Astrocyte (in vitro differentiated cells and primary cell): ENCODE data around the gene RDH16. TPM values are rescaled to one million over a fixed set of nuclear protein-coding genes. Genes with fewer than 3 reads are reported as not detected.

Experiments
- DNase-seq: peaks from one replicate; pipeline ENCODE4 v3.0.0-alpha.2; 2010; ENCODE audit warnings: low read depth
- FAIRE-seq: peaks from 2 replicates; lab custom pipeline; 2011; peaks lifted over from hg19 to GRCh38; lab: Jason Lieb, UNC
- H2AFZ ChIP-seq: 2 replicates; pipeline ENCODE4 v1.6.0; 2012; ENCODE audit warnings: low read depth, low read length, inconsistent platforms
- H3K27ac ChIP-seq: 2 replicates; pipeline ENCODE4 v1.5.1; 2011; ENCODE audit warnings: low read depth, low read length, inconsistent platforms
- H3K27me3 ChIP-seq: 2 replicates; pipeline ENCODE4 v1.6.0; 2011; ENCODE audit warnings: low read length, inconsistent platforms; ENCODE audit not compliant: insufficient read depth
- H3K36me3 ChIP-seq: 2 replicates; pipeline ENCODE4 v1.5.1; 2011; ENCODE audit warnings: low read length, inconsistent platforms; ENCODE audit not compliant: insufficient read depth
- H3K4me1 ChIP-seq: 2 replicates; pipeline ENCODE4 v1.5.1; 2011; ENCODE audit warnings: low read length, inconsistent platforms; ENCODE audit not compliant: insufficient read depth
- H3K4me2 ChIP-seq: 2 replicates; pipeline ENCODE4 v1.6.0; 2012; ENCODE audit warnings: low read length, inconsistent platforms
- H3K4me3 ChIP-seq: 2 replicates; pipeline ENCODE4 v1.5.1; 2011; ENCODE audit warnings: low read depth, mild to moderate bottlenecking, low read length, inconsistent platforms; ENCODE audit not compliant: insufficient read depth
- H3K79me2 ChIP-seq: 2 replicates; pipeline ENCODE4 v1.6.0; 2012; ENCODE audit warnings: mild to moderate bottlenecking, low read length, inconsistent platforms; ENCODE audit not compliant: insufficient read depth
- H3K9ac ChIP-seq: 2 replicates; pipeline ENCODE4 v1.6.0; 2012; ENCODE audit warnings: mild to moderate bottlenecking, low read length, inconsistent platforms
- H3K9me3 ChIP-seq: 2 replicates; pipeline ENCODE4 v1.5.1; 2012; ENCODE audit warnings: low read depth, mild to moderate bottlenecking, low read length, inconsistent platforms; ENCODE audit not compliant: insufficient read depth
- H4K20me1 ChIP-seq: 2 replicates; pipeline ENCODE4 v1.6.0; 2012; ENCODE audit warnings: low read length, inconsistent platforms; ENCODE audit not compliant: insufficient read depth
- H3K27ac Mint-ChIP-seq: one replicate; pipeline ENCODE4 v1.8.0; 2021; ENCODE audit warnings: mild to moderate bottlenecking, mixed read lengths; ENCODE audit not compliant: unreplicated experiment
- H3K27me3 Mint-ChIP-seq: one replicate; pipeline ENCODE4 v1.8.0; 2021; ENCODE audit warnings: low read depth, mixed read lengths; ENCODE audit not compliant: unreplicated experiment
- H3K36me3 Mint-ChIP-seq: one replicate; pipeline ENCODE4 v1.8.0; 2021; ENCODE audit warnings: low read depth, mixed read lengths; ENCODE audit not compliant: unreplicated experiment
- H3K4me1 Mint-ChIP-seq: one replicate; pipeline ENCODE4 v1.8.0; 2021; ENCODE audit warnings: low read depth, mixed read lengths; ENCODE audit not compliant: unreplicated experiment
- H3K4me3 Mint-ChIP-seq: one replicate; pipeline ENCODE4 v1.8.0; 2021; ENCODE audit warnings: mild to moderate bottlenecking, moderate library complexity, mixed read lengths; ENCODE audit not compliant: unreplicated experiment
- H3K9me3 Mint-ChIP-seq: one replicate; pipeline ENCODE4 v1.8.0; 2021; ENCODE audit warnings: mild to moderate bottlenecking, mixed read lengths; ENCODE audit not compliant: unreplicated experiment
- CTCF ChIP-seq: IDR thresholded peaks from 2 replicates; pipeline ENCODE4 v1.5.1; 2011; ENCODE audit warnings: low read depth, mild to moderate bottlenecking, inconsistent platforms, low read length, moderate library complexity; ENCODE audit not compliant: insufficient read depth
- EZH2 ChIP-seq: IDR thresholded peaks from 2 replicates; pipeline ENCODE4 v1.6.1; 2012; ENCODE audit warnings: mild to moderate bottlenecking, low read length, inconsistent platforms; ENCODE audit not compliant: insufficient read depth
- total RNA-seq: library from RNA; stranded (reverse); gene quantifications from 2 replicates; pipeline ENCODE4 v1.2.1, GENCODE V29; 2021

Gene RDH16
- total RNA-seq, 1 donor from 2014 or later, result 0.32 TPM

- no peaks in the 10 kb centered on the region for H3K9me3 Mint-ChIP-seq
- Histone ChIP-seq H3K79me2 (peaks cover 17% of the 10 kb centered on the region), H3K36me3 (peaks cover 4% of the 10 kb centered on the region), H3K4me1 (no peaks in the 10 kb centered on the region), H3K27ac (no peak overlapping the region), H3K27me3 (no peaks in the 10 kb centered on the region), H2AFZ (no peak overlapping the region), H3K9ac (no peak overlapping the region), H3K9me3 (no peaks in the 10 kb centered on the region), H3K4me3 (no peak overlapping the region), H4K20me1 (peaks cover 47% of the 10 kb centered on the region), H3K4me2 (no peak overlapping the region)
- peaks cover 6% of the 10 kb centered on the region for H3K27me3 Mint-ChIP-seq
- H3K4me3 Mint-ChIP-seq, result no peak overlapping the region
- TF ChIP-seq EZH2, result no peak
- DNase-seq (no peak), FAIRE-seq (no peak)
- H3K36me3 Mint-ChIP-seq, result peaks cover 10% of the 10 kb centered on the region
- H3K4me1 Mint-ChIP-seq, result peaks cover 18% of the 10 kb centered on the region
- no peak overlapping the region for H3K27ac Mint-ChIP-seq
These were observed 38.6 kb upstream of the RDH16 start for GRCh38 chr12:56995930-56996496.

- Histone ChIP-seq H3K4me2 (no peak overlapping the region), H3K27me3 (no peaks in the 10 kb centered on the region), H3K79me2 (peaks cover 11% of the 10 kb centered on the region), H3K27ac (no peak overlapping the region), H3K36me3 (peaks cover 3% of the 10 kb centered on the region), H4K20me1 (peaks cover 40% of the 10 kb centered on the region), H3K4me3 (no peak overlapping the region), H3K4me1 (no peaks in the 10 kb centered on the region), H3K9ac (no peak overlapping the region), H3K9me3 (no peaks in the 10 kb centered on the region), H2AFZ (no peak overlapping the region)
- DNase-seq, result no peak
- no peak overlapping the region for H3K4me3 Mint-ChIP-seq
- no peak for TF ChIP-seq CTCF
- no peak for TF ChIP-seq EZH2
- peaks cover 17% of the 10 kb centered on the region for H3K4me1 Mint-ChIP-seq
- peaks cover 10% of the 10 kb centered on the region for H3K36me3 Mint-ChIP-seq
- peaks cover 6% of the 10 kb centered on the region for H3K27me3 Mint-ChIP-seq
- FAIRE-seq, result no peak
- no peaks in the 10 kb centered on the region for H3K9me3 Mint-ChIP-seq
- H3K27ac Mint-ChIP-seq, result no peak overlapping the region
These were observed 38.0 kb upstream of the RDH16 start for GRCh38 chr12:56995201-56995929.

- H3K4me3 ChIP-seq, result no peak overlapping the region
- H3K9ac ChIP-seq, result no peak overlapping the region
- no peaks in the 10 kb centered on the region for H3K4me1 ChIP-seq
- no peaks in the 10 kb centered on the region for H3K36me3 ChIP-seq
- H3K27me3 Mint-ChIP-seq, result peaks cover 6% of the 10 kb centered on the region
- DNase-seq (no peak), FAIRE-seq (no peak)
- H3K4me2 ChIP-seq, result no peak overlapping the region
- no peak overlapping the region for H3K27ac ChIP-seq
- no peak overlapping the region for H3K27ac Mint-ChIP-seq
- TF ChIP-seq CTCF, result no peak
- TF ChIP-seq EZH2, result no peak
- peaks cover 10% of the 10 kb centered on the region for H3K36me3 Mint-ChIP-seq
- H3K4me3 Mint-ChIP-seq, result no peak overlapping the region
- no peaks in the 10 kb centered on the region for H3K27me3 ChIP-seq
- no peaks in the 10 kb centered on the region for H3K9me3 ChIP-seq
- no peak overlapping the region for H2AFZ ChIP-seq
- no peaks in the 10 kb centered on the region for H3K9me3 Mint-ChIP-seq
- H3K4me1 Mint-ChIP-seq, result peaks cover 9% of the 10 kb centered on the region
- H4K20me1 ChIP-seq, result peaks cover 30% of the 10 kb centered on the region
- H3K79me2 ChIP-seq, result peaks cover 5% of the 10 kb centered on the region
These were observed 36.9 kb upstream of the RDH16 start for GRCh38 chr12:56994231-56994746.
